Measurements from ENCODE around the gene TPO.

DNA sequence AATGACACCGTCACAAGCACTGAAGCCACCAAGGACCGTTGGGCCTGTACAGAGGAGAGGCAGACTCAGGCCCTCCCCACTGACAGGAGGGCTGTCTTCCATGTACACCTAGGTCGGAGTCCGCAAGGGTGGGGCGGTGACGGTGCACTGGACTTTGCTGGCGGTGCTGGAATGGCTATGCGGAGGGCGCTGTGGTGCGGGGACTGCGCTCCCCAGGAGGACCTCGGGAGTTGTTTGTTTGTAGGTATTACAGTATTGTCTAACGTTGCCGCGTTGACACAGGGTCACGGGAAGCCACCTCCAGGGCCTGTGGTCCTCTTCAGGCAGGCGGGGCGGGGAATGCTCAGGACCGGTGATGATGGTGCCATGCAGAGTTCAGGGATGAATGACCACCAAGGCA is 126.2 kb downstream of the TPO start:
- TF ChIP-seq, protein P1, sequence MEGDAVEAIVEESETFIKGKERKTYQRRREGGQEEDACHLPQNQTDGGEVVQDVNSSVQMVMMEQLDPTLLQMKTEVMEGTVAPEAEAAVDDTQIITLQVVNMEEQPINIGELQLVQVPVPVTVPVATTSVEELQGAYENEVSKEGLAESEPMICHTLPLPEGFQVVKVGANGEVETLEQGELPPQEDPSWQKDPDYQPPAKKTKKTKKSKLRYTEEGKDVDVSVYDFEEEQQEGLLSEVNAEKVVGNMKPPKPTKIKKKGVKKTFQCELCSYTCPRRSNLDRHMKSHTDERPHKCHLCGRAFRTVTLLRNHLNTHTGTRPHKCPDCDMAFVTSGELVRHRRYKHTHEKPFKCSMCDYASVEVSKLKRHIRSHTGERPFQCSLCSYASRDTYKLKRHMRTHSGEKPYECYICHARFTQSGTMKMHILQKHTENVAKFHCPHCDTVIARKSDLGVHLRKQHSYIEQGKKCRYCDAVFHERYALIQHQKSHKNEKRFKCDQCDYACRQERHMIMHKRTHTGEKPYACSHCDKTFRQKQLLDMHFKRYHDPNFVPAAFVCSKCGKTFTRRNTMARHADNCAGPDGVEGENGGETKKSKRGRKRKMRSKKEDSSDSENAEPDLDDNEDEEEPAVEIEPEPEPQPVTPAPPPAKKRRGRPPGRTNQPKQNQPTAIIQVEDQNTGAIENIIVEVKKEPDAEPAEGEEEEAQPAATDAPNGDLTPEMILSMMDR (IDR thresholded peaks at IDR 0.05) = no peak
- TF ChIP-seq EZH2 (IDR thresholded peaks at IDR 0.05) = no peak
